Activated naive CD4-positive, alpha-beta T cell (primary cell): ENCODE results near the gene TCP1.
"Not testable (repeated sequence)": the region's sequence is repeated elsewhere in the genome, so short reads cannot be mapped to it uniquely, and the experiment has no call there.

ENCODE experiments used
- DNase-seq, 4 experiments: peaks; one replicate each; lab custom pipeline; 2025; lab: John Stamatoyannopoulos, UW

Gene TCP1

GRCh38 chr6:159789377-159790148 is at the start of gene TCP1:
Gene TCP1 (minus strand): TSS chr6:159789602. CDS start chr6:159789468, 134 bp downstream.
- peak; percentile 96 to 97 (median 96) for DNase-seq

- DNase-seq: no peak
Measured at GRCh38 chr6:159838020-159838744, 48.8 kb upstream of the TCP1 start.

GRCh38 chr6:159837511-159837910 is 48.1 kb upstream of the TCP1 start:
- DNase-seq: no peak

- no peak for DNase-seq
Measured at GRCh38 chr6:159836718-159837490, 47.5 kb upstream of the TCP1 start.

GRCh38 chr6:159833997-159834603 is 44.7 kb upstream of the TCP1 start:
- DNase-seq: peak in 1 of 4 experiments; percentile 8

GRCh38 chr6:159833556-159833955 is 44.2 kb upstream of the TCP1 start:
- no peak for DNase-seq

DNA sequence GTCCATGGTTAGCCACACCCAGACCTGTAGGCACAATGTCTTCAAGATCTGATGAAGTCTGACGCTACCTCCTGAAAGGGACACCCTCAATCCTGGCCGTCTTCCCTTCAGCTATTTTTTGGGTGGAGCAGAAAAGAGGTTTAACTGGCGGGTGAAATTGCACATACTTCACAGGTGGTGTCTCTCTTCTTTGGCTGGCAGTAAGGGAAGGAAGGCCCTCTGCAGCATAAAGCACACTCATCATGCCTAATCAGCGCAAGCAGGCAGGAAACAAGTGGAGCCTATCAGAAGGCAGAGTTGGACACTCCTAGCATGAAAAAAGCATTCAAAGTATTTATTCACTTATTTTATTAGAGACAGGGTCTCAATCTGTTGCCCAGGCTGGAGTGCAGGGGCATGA is 43.5 kb upstream of the TCP1 start:
- no peak for DNase-seq

DNA sequence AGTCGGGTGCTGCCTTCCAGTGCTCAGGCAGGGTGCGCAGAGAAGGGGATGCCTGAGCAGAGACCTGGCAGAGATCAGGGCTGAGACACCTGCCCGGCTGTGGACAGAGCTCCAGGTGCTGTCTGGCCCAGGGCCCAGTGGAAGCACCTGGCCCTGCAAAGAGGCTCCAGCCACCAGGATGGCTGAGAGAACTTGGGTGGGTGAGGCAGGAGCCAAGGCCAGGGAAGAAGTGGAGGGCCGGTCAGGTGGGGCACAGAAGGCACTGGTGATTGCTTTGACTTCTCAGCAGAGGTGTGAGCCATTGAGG is 41.9 kb upstream of the TCP1 start:
- DNase-seq: no peak

DNA sequence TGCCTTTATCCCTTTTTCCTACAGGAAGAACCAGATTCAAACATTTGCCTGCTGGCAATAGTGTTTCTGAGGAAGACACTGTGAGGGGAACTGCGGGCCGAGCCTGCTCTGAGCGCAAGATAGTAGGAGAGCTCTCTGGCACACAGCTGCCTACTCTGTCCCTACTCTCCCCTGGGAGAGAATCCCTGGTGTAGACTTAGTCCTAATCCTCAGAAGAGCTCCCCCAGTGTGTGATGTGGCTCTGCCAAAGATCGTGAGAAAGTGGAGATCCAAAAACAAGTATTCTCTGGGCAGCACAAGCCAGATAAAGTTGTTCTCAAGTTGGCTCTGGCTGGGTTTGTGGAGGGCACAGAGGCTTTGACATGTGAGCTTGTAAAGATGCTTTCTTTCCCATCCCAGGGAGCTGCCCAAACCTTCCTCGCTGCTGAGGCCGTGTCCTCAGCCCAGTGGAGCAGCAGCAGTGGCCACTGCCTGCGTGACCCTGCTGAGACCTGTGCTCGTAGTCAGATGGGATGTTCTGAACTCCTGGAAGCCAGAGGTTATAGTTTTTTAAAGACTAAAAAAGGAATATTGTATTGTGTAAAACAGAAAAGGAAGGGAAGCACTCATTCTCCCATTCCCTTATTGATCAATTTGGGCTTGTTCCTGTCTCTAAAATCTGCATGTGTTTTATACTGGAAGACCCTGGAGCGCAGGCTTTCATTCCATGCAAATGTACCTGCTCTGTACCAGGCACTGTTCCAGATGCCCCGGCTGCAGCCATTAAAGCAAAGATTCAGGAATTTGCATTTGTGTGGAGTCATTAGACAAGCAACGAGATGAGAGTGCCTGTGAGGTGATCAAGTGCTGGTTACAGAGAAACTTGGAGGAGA is 41.3 kb upstream of the TCP1 start:
- no peak for DNase-seq

DNA sequence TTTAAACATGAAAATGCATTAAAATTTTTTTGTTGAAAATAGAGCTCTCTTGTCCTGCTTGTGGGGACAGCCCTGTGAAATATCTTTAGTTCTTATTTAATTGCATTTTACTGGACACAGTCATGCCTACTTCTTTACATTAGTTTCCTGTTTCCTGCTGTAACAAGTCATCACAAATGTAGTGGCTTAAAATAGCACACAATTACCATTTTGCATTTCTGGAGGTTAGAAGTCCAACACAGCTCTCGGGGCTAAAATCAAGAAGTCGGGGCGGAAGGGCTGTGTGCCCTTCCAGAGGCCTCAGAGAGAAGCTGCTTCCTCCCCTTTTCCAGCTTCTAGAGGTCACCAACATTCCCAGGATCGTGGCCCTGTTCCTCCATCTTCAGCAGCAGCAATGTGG is 40.1 kb upstream of the TCP1 start:
- no peak for DNase-seq

- DNase-seq: no peak
Measured at GRCh38 chr6:159828074-159828473, 38.7 kb upstream of the TCP1 start.

GRCh38 chr6:159826968-159827647 is 37.7 kb upstream of the TCP1 start:
- no peak for DNase-seq

GRCh38 chr6:159826004-159826403 is 36.6 kb upstream of the TCP1 start:
- DNase-seq: no peak

DNA sequence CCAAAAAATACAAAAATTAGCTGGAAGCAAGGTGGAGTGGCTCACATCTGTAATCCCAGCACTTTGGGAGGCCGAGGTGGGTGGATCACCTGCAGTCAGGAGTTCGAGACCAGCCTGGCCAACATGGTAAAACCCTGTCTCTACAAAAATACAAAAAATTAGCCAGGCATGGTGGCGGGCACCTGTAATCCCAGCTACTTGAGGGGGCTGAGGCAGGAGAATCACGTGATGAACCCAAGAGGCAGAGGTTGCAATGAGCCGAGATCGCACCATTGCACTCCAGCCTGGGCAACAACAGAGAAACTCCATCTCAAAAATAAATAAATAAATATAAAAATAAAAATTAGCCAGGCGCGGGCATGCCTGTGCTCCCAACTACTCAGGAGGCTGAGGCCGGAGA is 35.3 kb upstream of the TCP1 start:
- not testable (repeated sequence) for DNase-seq

DNA sequence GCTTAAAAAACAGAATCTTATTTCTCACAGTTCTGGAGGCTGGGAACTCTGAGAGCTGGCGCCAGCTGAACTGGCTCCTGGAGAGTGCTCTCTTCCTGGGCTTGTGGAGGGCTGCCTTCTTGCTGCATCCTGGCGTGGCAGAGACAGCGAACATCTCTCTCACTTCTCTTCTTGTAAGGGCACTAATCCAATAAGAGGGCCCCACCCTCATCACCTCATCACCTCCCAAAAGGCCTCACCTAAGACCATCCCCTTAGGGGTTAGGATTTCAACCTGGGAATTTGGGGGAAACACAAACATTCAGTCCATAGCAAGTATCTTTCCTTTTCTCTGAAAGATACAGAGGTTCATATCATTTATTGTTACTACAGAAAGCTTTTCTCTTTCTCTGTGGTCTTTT is 34.6 kb upstream of the TCP1 start:
- no peak for DNase-seq

GRCh38 chr6:159821726-159822125 is 32.3 kb upstream of the TCP1 start:
- DNase-seq: no peak

GRCh38 chr6:159821122-159821521 is 31.7 kb upstream of the TCP1 start:
- DNase-seq: no peak

- peak in 1 of 4 experiments; percentile 5 for DNase-seq
Measured at GRCh38 chr6:159819932-159820640, 30.7 kb upstream of the TCP1 start.

DNA sequence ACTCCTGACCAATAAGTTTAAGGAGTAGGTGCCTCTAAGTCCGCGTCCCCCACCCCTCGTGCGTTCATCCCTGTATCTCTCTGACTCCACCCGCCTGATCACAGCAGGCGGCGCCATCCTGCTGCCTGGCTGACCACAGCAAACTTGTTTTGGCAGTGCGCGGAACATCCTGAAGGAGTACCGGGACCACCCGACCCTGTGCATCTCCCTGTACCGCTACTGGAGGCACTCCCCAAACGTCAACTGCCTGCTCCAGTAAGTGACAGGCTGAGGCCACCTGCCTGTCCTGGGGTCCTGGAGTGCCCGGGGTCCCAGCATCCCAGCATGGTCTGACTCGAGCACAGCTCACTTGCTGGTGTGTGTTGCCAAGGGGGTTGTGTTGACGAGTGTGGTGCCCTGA is 29.7 kb upstream of the TCP1 start:
- DNase-seq: no peak
